Pancreas (tissue), 10 donors: Measurements from ENCODE around the gene VANGL1. TPM values are rescaled to one million over a fixed set of nuclear protein-coding genes. Genes with fewer than 3 reads are reported as not detected.

ENCODE experiments used
- ATAC-seq, 4 donors: fragments of 200-7000 bp; cut with Tn5 transposase; one replicate each; pipeline versions ENCODE4 v1.8.0 to v1.9.1; 2020; ENCODE audit warnings: mild to moderate bottlenecking in 4 of 4, moderate library complexity in 4 of 4
- DNase-seq, 6 donors: peaks; one replicate each; pipeline ENCODE4 v3.0.0-alpha.2; 2020
- FAIRE-seq: peaks from 2 replicates; lab custom pipeline; 2012; peaks lifted over from hg19 to GRCh38; lab: Jason Lieb, UNC
- H3K27ac ChIP-seq, 4 donors: fragments of 200-600 bp; sonication (generic); 1 replicate in 3 of 4; 2 replicates in 1 of 4; pipeline versions ENCODE4 v1.5.0 to v1.8.0; 2020
- H3K27me3 ChIP-seq, 4 donors: fragments of 200-600 bp; one replicate each; pipeline ENCODE4 v1.8.0; 2021
- H3K36me3 ChIP-seq, 3 donors: fragments of 200-600 bp; sonication (generic) in 1 of 3; one replicate each; pipeline versions ENCODE4 v1.5.0 to v1.8.0; 2020 to 2021
- H3K4me1 ChIP-seq, 3 donors: fragments of 200-600 bp; one replicate each; pipeline ENCODE4 v1.8.0; 2021
- H3K4me3 ChIP-seq, 4 donors: fragments of 200-600 bp; sonication (generic) in 2 of 4; one replicate each; pipeline versions ENCODE4 v1.5.0 to v1.8.0; 2020 to 2021
- H3K9me3 ChIP-seq, 4 donors: fragments of 200-600 bp; one replicate each; pipeline ENCODE4 v1.8.0; 2021
- CTCF ChIP-seq, 4 donors: fragments of 200-600 bp; sonication (generic) in 3 of 4; IDR thresholded peaks; one replicate each; pipeline versions ENCODE4 v1.5.0 to v1.8.0; 2021; ENCODE audit warnings: antibody characterized with exemption in 4 of 4
- WGBS, 2 donors: extraction: QIAGEN DNeasy Blood & Tissue Kit; methylation state at CpG; one replicate each; pipeline ENCODE4 v1.1.7; 2013; 5-methylcytosine and 5-hydroxymethylcytosine counted together
- intact Hi-C, 3 donors: fragments of 100-400 bp; cut with DNase I; formaldehyde crosslinking; loops; one replicate each; pipeline versions ENCODE4 v1.11.1 to v1.14.2; 2022
- polyA plus RNA-seq, 2 donors: library from polyadenylated mRNA; stranded (reverse); fragments of 200-250 nt; gene quantifications; one replicate each; pipeline ENCODE4 v1.2.3, GENCODE V29; 2013
- total RNA-seq, 6 donors: library from RNA; stranded (reverse); fragmentation: NEBNext Ultra II Directional in 4 of 6; extraction: Animal tissue kit (Norgen Biotek cat#: 25700) in 4 of 6; gene quantifications; one replicate each; pipeline versions ENCODE4 v1.2.1 to v1.2.4, GENCODE V29; 2021 to 2023
- donor health status: healthy with polysubstance abuse.
- donor health status: DM: no; HTN: no; CAD: no; lungs with moderate emphysema.
- donor health status: DM: no; HTN: no; CAD: no.
- donor health status: control.
- donor health status: control.
- donor health status: Bipolar disorder and iron deficiency.
- donor health status: DM: yes; HTN: yes; CAD: no.
- donor health status: DM: no; HTN: no; CAD: no.
- donor health status: DM: no; HTN: no; CAD: no.
- donor health status: DM: yes; HTN: yes; CAD: no.

VANGL1 gene
- total and polyA plus RNA-seq, 8 donors = 1.2 to 9.0 (median 5.4) TPM

- DNase-seq (peak in 5 of 6 donors; percentile 30 to 72 (median 54)), FAIRE-seq (no peak), ATAC-seq (peak; percentile 49 to 75 (median 72))
- Histone ChIP-seq H3K27ac (no peak overlapping the region), H3K4me1 (no peaks in the 10 kb centered on the region), H3K36me3 (no peaks in the 10 kb centered on the region), H3K9me3 (no peaks in the 10 kb centered on the region), H3K4me3 (no peak overlapping the region), H3K27me3 (no peaks in the 10 kb centered on the region)
- 45 to 57% methylated on average over 5 of the region's 5 CpGs for WGBS, 2 donors
- peak in 3 of 4 donors; percentile 12 to 38 (median 24) for TF ChIP-seq CTCF (IDR thresholded peaks at IDR 0.05)
- intact Hi-C loops = no loop called here
These were observed 75.8 kb downstream of the VANGL1 start for GRCh38 chr1:115717541-115717940.

GRCh38 chr1:115718011-115718754 lies 76.4 kb downstream of the VANGL1 start:
- Histone ChIP-seq H3K36me3 (no peaks in the 10 kb centered on the region), H3K27ac (no peak overlapping the region), H3K4me3 (no peak overlapping the region), H3K4me1 (no peaks in the 10 kb centered on the region), H3K9me3 (no peaks in the 10 kb centered on the region), H3K27me3 (no peaks in the 10 kb centered on the region)
- intact Hi-C loops = no loop called here
- no peak for TF ChIP-seq CTCF (IDR thresholded peaks at IDR 0.05)
- WGBS, 2 donors = 79 to 83% methylated on average over 5 of the region's 5 CpGs
- FAIRE-seq (no peak), DNase-seq (no peak), ATAC-seq (no peak)

GRCh38 chr1:115719285-115719684 lies 77.5 kb downstream of the VANGL1 start:
- H3K4me3 ChIP-seq = no peak overlapping the region
- H3K4me1 ChIP-seq = no peaks in the 10 kb centered on the region
- H3K27ac ChIP-seq = no peak overlapping the region
- H3K36me3 ChIP-seq = no peaks in the 10 kb centered on the region
- no peaks in the 10 kb centered on the region for H3K9me3 ChIP-seq
- FAIRE-seq = no peak
- no peaks in the 10 kb centered on the region for H3K27me3 ChIP-seq
- WGBS, 2 donors = 90 to 93% methylated on average over 7 of the region's 7 CpGs
- no peak for ATAC-seq
- no peak for DNase-seq
- intact Hi-C loops = no loop called here
- no peak for TF ChIP-seq CTCF (IDR thresholded peaks at IDR 0.05)

DNA sequence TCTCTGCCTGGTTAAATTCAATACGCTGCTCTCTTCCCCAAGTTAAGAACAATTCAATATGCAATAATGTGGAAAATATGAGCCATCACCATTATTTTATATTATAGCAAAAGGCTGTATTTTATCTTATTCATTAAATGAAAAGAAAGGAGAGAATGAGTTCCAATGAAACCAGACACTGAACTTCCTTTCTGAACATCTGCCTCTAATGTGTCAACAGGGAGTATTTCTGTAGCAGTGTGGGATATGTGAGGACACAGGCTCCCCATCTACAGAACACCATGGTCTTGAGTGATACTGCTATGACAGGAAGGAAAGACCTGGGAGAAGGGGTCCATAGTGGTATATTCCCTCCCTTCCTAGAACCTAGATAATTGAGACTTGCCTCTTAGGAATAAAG lies 80.5 kb downstream of the VANGL1 start:
- H3K36me3 ChIP-seq = no peaks in the 10 kb centered on the region
- no peak for DNase-seq
- no peak overlapping the region for H3K27ac ChIP-seq
- intact Hi-C loops = loop anchor here in 1 of 3 donors (5.0 kb wide), 1 partner anchor 45 kb away; the partner anchor contains the start of gene CASQ2
- FAIRE-seq = no peak
- no peaks in the 10 kb centered on the region for H3K9me3 ChIP-seq
- no peak overlapping the region for H3K4me3 ChIP-seq
- 87 to 97% methylated on average over 1 of the region's 1 CpG for WGBS, 2 donors
- no peaks in the 10 kb centered on the region for H3K27me3 ChIP-seq
- TF ChIP-seq CTCF (IDR thresholded peaks at IDR 0.05) = no peak
- H3K4me1 ChIP-seq = no peaks in the 10 kb centered on the region
- no peak for ATAC-seq

GRCh38 chr1:115723756-115724155 lies 82.0 kb downstream of the VANGL1 start:
- no peaks in the 10 kb centered on the region for H3K27me3 ChIP-seq
- no peaks in the 10 kb centered on the region for H3K4me1 ChIP-seq
- H3K36me3 ChIP-seq = no peaks in the 10 kb centered on the region
- no peaks in the 10 kb centered on the region for H3K9me3 ChIP-seq
- FAIRE-seq (no peak), ATAC-seq (no peak), DNase-seq (no peak)
- no peak overlapping the region for H3K4me3 ChIP-seq
- no peak for TF ChIP-seq CTCF (IDR thresholded peaks at IDR 0.05)
- 52 to 60% methylated on average over 5 of the region's 5 CpGs for WGBS, 2 donors
- H3K27ac ChIP-seq = no peak overlapping the region
- intact Hi-C loops = loop anchor here in 1 of 3 donors (5.0 kb wide), 1 partner anchor 44 kb away; the partner anchor contains the start of gene CASQ2
